Measurements from ENCODE around the gene AFF2.
A peak's percentile ranks its signal among the peaks of the same experiment; 100 is the strongest.

Gene AFF2

GRCh38 chrX:149010013-149010852 lies 509.8 kb downstream of the AFF2 start:
- no peak for DNase-seq (ENCODE audit: low read depth)

- no peak for DNase-seq (ENCODE audit: low read depth)
These were observed 510.4 kb downstream of the AFF2 start for GRCh38 chrX:149010853-149011224.

- no peak for DNase-seq (ENCODE audit: low read depth)
These were observed 512.7 kb downstream of the AFF2 start for GRCh38 chrX:149013081-149013480.

GRCh38 chrX:149021159-149021558 lies 520.7 kb downstream of the AFF2 start:
- no peak for DNase-seq (ENCODE audit: low read depth)

GRCh38 chrX:149022485-149022884 lies 522.1 kb downstream of the AFF2 start:
- DNase-seq (ENCODE audit: low read depth): no peak

- no peak for DNase-seq (ENCODE audit: low read depth)
These were observed 532.0 kb downstream of the AFF2 start for GRCh38 chrX:149032449-149032848.

GRCh38 chrX:149036086-149036485 lies 535.7 kb downstream of the AFF2 start:
- DNase-seq (ENCODE audit: low read depth): no peak

GRCh38 chrX:149037281-149037870 lies 537.0 kb downstream of the AFF2 start:
- DNase-seq (ENCODE audit: low read depth): no peak

- DNase-seq (ENCODE audit: low read depth): no peak
These were observed 538.6 kb downstream of the AFF2 start for GRCh38 chrX:149039057-149039456.

- peak; percentile 4 for DNase-seq (ENCODE audit: low read depth)
These were observed 540.6 kb downstream of the AFF2 start for GRCh38 chrX:149040873-149041535.

- DNase-seq (ENCODE audit: low read depth): no peak
These were observed 543.0 kb downstream of the AFF2 start for GRCh38 chrX:149043401-149043800.

- DNase-seq (ENCODE audit: low read depth): no peak
These were observed 544.1 kb downstream of the AFF2 start for GRCh38 chrX:149044471-149044870.

GRCh38 chrX:149045645-149046210 lies 545.3 kb downstream of the AFF2 start:
- no peak for DNase-seq (ENCODE audit: low read depth)
